NCI-H1417 (cell line): ENCODE results near the gene ZBTB48.
"Not testable (repeated sequence)": the region's sequence is repeated elsewhere in the genome, so short reads cannot be mapped to it uniquely, and the experiment has no call there.

ENCODE experiments used
- DNase-seq, 3 experiments: peaks; one replicate each; lab custom pipeline; 2025; lab: John Stamatoyannopoulos, UW

Gene ZBTB48

GRCh38 chr1:6591222-6591621, 11.4 kb downstream of the ZBTB48 start:
- DNase-seq = no peak

- DNase-seq = no peak
These were observed 11.8 kb downstream of the ZBTB48 start for GRCh38 chr1:6591644-6592043.

- DNase-seq = no peak
These were observed 12.6 kb downstream of the ZBTB48 start for GRCh38 chr1:6592441-6592840.

GRCh38 chr1:6592865-6593593, 13.2 kb downstream of the ZBTB48 start:
- DNase-seq = no peak

- DNase-seq = no peak
These were observed 14.0 kb downstream of the ZBTB48 start for GRCh38 chr1:6593810-6594209.

- DNase-seq = peak in 1 of 3 experiments; percentile 22
These were observed 15.4 kb downstream of the ZBTB48 start for GRCh38 chr1:6594977-6595740.

GRCh38 chr1:6596351-6596750, 16.6 kb downstream of the ZBTB48 start:
- DNase-seq = no peak

- no peak for DNase-seq
These were observed 17.3 kb downstream of the ZBTB48 start for GRCh38 chr1:6596886-6597776.

- no peak for DNase-seq
These were observed 18.0 kb downstream of the ZBTB48 start for GRCh38 chr1:6597777-6598131.

- DNase-seq = no peak
These were observed 19.6 kb downstream of the ZBTB48 start for GRCh38 chr1:6599141-6599975.

- DNase-seq = not testable (repeated sequence)
These were observed 20.2 kb downstream of the ZBTB48 start for GRCh38 chr1:6599991-6600390.

GRCh38 chr1:6600410-6601048, 20.7 kb downstream of the ZBTB48 start:
- DNase-seq = peak in 1 of 3 experiments; percentile 36

GRCh38 chr1:6601049-6601922, 21.5 kb downstream of the ZBTB48 start:
- DNase-seq = peak in 2 of 3 experiments; percentile 35 to 57

GRCh38 chr1:6601923-6602668, 22.3 kb downstream of the ZBTB48 start:
- DNase-seq = peak; percentile 49 to 86 (median 85)

- DNase-seq = peak; percentile 64 to 86 (median 85)
These were observed 23.0 kb downstream of the ZBTB48 start, which contains the start of gene KLHL21 for GRCh38 chr1:6602669-6603237. Gene KLHL21 (minus strand): TSS chr1:6602869. CDS start chr1:6602817, 52 bp downstream.

- DNase-seq = peak in 1 of 3 experiments; percentile 45
These were observed 23.6 kb downstream of the ZBTB48 start for GRCh38 chr1:6603238-6603914.

- DNase-seq = no peak
These were observed 24.2 kb downstream of the ZBTB48 start for GRCh38 chr1:6603915-6604558.
